ENCODE results near the gene CCDC88B.

The CCDC88B gene

DNA sequence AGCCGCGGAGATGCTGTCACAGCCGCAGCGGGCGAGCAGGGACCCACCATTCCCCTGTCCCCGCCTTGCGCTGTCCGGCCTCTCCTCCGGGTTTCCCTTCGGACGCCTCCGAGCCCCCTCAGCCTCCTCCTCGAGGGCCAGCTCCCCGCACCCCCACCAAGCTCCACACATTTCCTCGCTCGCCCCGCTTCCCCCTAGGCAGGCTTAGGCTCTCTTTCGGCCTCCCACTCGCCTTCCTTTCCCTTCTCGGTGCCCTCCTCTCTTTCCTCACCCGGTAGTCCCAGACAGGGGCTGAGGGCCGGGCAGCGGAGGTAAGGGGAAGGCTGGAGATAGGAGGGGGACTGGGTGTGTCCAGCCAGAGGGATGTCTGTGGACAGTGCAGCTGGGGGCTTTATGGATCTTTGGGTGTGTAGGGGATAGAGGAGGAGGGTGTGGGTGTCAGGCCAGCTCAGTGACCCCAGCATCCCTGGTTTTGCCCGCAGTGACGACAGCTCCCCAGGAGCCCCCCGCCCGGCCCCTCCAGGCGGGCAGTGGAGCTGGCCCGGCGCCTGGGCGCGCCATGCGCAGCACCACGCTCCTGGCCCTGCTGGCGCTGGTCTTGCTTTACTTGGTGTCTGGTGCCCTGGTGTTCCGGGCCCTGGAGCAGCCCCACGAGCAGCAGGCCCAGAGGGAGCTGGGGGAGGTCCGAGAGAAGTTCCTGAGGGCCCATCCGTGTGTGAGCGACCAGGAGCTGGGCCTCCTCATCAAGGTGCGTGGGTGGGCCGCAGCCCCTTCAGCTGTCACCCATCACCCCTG, 47.3 kb upstream of the CCDC88B start:
- H3K4me3 ChIP-seq (ENCODE audit: low read depth in 1 of 2, low read length in 1 of 2): peak overlapping the region in 1 of 2 experiments; percentile 14
- no peak overlapping the region for H3K27ac ChIP-seq
- peaks cover 86% of the 10 kb centered on the region for H3K27me3 ChIP-seq
- H3K36me3 ChIP-seq: no peaks in the 10 kb centered on the region
- no peaks in the 10 kb centered on the region for H3K9me3 ChIP-seq
- TF ChIP-seq, protein P1, sequence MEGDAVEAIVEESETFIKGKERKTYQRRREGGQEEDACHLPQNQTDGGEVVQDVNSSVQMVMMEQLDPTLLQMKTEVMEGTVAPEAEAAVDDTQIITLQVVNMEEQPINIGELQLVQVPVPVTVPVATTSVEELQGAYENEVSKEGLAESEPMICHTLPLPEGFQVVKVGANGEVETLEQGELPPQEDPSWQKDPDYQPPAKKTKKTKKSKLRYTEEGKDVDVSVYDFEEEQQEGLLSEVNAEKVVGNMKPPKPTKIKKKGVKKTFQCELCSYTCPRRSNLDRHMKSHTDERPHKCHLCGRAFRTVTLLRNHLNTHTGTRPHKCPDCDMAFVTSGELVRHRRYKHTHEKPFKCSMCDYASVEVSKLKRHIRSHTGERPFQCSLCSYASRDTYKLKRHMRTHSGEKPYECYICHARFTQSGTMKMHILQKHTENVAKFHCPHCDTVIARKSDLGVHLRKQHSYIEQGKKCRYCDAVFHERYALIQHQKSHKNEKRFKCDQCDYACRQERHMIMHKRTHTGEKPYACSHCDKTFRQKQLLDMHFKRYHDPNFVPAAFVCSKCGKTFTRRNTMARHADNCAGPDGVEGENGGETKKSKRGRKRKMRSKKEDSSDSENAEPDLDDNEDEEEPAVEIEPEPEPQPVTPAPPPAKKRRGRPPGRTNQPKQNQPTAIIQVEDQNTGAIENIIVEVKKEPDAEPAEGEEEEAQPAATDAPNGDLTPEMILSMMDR (IDR thresholded peaks at IDR 0.05): no peak
- peaks cover 0 to 19% of the 10 kb centered on the region in 2 experiments for H3K4me1 ChIP-seq (ENCODE audit: control insufficient read depth in 1 of 2, insufficient read depth in 1 of 2, low read depth in 1 of 2, low read length in 1 of 2)

DNA sequence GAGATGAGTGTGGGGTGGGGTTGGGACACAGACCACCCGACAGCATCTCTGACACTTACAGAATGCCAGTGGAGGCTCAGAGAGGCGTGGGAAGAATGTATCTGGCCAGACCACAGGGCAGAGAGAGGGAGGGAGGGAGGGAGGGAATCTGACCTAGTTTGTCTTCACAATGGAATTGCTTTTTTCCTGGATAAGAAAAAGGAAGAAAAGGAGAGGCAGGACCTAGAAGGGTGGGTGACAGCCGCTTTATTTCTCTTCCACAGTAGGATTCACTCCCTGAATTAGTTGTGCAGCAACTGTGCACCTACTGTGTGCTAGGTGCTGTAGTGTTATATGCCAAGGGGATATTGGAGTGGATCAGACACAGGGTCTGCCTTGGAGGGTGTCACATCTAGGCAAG, 45.2 kb upstream of the CCDC88B start:
- Histone ChIP-seq H3K36me3 (no peaks in the 10 kb centered on the region), H3K4me3 (ENCODE audit: low read depth in 1 of 2, low read length in 1 of 2) (no peak overlapping the region), H3K9me3 (no peaks in the 10 kb centered on the region), H3K27ac (no peak overlapping the region), H3K27me3 (peaks cover 100% of the 10 kb centered on the region), H3K4me1 (ENCODE audit: control insufficient read depth in 1 of 2, insufficient read depth in 1 of 2, low read depth in 1 of 2, low read length in 1 of 2) (peaks cover 4 to 28% of the 10 kb centered on the region in 2 experiments)
- TF ChIP-seq, protein P1 (IDR thresholded peaks at IDR 0.05): no peak

DNA sequence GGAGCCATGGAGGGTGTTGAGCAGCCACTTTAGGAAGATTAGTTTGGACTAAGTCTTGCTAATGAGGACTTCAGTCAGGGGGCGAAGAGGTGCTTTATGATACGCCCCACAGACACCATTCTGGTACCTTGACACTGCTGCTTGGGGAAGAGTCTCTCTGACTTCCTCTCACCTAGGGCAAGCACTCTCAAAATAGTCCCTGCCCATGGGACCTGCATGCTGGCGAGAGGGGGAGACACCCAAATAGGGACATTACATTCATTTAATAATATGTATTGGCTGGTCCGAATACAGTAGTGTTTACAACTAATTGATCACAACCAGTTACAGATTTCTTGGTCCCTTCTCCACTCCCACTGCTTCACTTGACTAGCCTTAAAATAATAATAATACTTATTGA, 44.2 kb upstream of the CCDC88B start:
- H3K9me3 ChIP-seq: no peaks in the 10 kb centered on the region
- H3K36me3 ChIP-seq: no peaks in the 10 kb centered on the region
- H3K27ac ChIP-seq: no peak overlapping the region
- TF ChIP-seq, protein P1 (IDR thresholded peaks at IDR 0.05): no peak
- H3K27me3 ChIP-seq: peaks cover 100% of the 10 kb centered on the region
- H3K4me3 ChIP-seq (ENCODE audit: low read depth in 1 of 2, low read length in 1 of 2): no peak overlapping the region
- H3K4me1 ChIP-seq (ENCODE audit: control insufficient read depth in 1 of 2, insufficient read depth in 1 of 2, low read depth in 1 of 2, low read length in 1 of 2): peaks cover 14 to 38% of the 10 kb centered on the region in 2 experiments

DNA sequence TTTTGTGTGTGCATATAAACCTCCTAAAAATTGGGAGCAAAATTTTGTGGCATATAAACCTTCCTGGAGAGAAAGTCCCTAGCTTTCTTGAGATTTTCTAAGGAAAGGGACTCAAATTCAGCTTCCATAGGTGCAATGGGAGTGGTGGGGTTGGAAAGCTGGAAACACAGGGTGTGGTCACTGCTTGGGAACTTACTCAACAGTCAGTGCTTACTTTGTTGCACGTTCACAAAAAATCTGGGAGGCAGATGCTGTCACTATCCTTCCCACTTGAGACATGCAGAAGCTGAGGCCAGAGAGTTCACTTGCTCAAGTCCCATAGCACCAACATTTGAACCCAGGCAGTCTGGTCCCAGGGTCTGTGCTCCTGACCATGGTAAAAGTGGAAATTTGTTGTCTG, 43.8 kb upstream of the CCDC88B start:
- H3K27ac ChIP-seq: no peak overlapping the region
- no peaks in the 10 kb centered on the region for H3K36me3 ChIP-seq
- H3K4me3 ChIP-seq (ENCODE audit: low read depth in 1 of 2, low read length in 1 of 2): no peak overlapping the region
- H3K9me3 ChIP-seq: no peaks in the 10 kb centered on the region
- TF ChIP-seq, protein P1 (IDR thresholded peaks at IDR 0.05): no peak
- H3K4me1 ChIP-seq (ENCODE audit: control insufficient read depth in 1 of 2, insufficient read depth in 1 of 2, low read depth in 1 of 2, low read length in 1 of 2): peaks cover 16 to 37% of the 10 kb centered on the region in 2 experiments
- H3K27me3 ChIP-seq: peaks cover 98% of the 10 kb centered on the region

DNA sequence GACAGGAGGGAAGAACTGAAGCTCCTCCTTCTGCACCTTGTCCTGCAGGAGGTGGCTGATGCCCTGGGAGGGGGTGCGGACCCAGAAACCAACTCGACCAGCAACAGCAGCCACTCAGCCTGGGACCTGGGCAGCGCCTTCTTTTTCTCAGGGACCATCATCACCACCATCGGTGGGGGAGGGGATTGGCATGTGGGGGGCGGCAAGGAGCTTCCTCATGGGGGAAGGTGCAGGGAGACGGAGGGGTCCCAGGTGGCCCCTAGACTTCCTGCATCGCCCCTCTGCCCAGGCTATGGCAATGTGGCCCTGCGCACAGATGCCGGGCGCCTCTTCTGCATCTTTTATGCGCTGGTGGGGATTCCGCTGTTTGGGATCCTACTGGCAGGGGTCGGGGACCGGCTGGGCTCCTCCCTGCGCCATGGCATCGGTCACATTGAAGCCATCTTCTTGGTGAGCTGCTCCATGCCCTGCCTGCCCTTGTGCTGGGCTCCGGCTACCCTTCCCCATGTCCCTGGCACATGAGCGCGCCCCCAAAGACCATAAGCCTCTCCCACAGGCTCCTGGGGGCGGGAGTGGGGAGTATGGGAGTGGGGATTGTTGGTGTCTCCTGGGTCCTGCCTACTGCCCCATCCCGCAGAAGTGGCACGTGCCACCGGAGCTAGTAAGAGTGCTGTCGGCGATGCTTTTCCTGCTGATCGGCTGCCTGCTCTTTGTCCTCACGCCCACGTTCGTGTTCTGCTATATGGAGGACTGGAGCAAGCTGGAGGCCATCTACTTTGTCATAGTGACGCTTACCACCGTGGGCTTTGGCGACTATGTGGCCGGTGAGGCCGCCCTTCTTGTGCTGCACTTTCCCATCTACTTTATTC, 42.9 kb upstream of the CCDC88B start:
- Histone ChIP-seq H3K36me3 (no peaks in the 10 kb centered on the region), H3K9me3 (no peaks in the 10 kb centered on the region), H3K4me1 (ENCODE audit: control insufficient read depth in 1 of 2, insufficient read depth in 1 of 2, low read depth in 1 of 2, low read length in 1 of 2) (peaks cover 20 to 34% of the 10 kb centered on the region in 2 experiments), H3K4me3 (ENCODE audit: low read depth in 1 of 2, low read length in 1 of 2) (no peak overlapping the region), H3K27ac (no peak overlapping the region), H3K27me3 (peaks cover 97% of the 10 kb centered on the region)
- TF ChIP-seq, protein P1 (IDR thresholded peaks at IDR 0.05): no peak
